ENCODE measurements around the gene NRXN3. TPM values are rescaled to one million over a fixed set of nuclear protein-coding genes. Genes with fewer than 3 reads are reported as not detected.

NRXN3 gene
- total and polyA plus RNA-seq, 2 experiments from 2014 or later: 1.0 to 1.8 TPM

DNA sequence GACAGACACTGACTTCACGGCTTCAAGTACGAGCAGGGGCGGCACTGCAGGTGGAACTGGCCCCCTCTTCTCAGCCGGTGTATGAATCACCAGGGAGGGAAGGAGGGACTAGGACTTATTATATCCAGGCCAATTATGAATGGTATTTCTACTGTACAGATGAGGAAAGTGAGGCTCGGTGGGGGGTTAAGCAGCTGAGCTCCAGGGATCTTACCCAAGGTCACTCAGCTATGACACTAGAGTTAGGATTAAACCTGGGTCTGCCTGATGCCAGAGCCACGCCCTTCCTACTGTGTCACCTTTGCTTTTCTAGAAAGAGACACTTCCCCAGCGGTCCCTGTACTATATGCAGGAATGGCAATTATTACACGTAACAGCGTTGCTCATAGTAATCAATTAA, 42.2 kb upstream of the NRXN3 start:
- no peaks in the 10 kb centered on the region for H3F3A ChIP-seq (replicated peaks; ENCODE audit: low read depth)
- H3K36me3 ChIP-seq (ENCODE audit: insufficient read depth): no peaks in the 10 kb centered on the region
- TF ChIP-seq NANOG (IDR thresholded peaks at IDR 0.05; ENCODE audit: borderline replicate concordance): no peak
- TF ChIP-seq, protein P1, sequence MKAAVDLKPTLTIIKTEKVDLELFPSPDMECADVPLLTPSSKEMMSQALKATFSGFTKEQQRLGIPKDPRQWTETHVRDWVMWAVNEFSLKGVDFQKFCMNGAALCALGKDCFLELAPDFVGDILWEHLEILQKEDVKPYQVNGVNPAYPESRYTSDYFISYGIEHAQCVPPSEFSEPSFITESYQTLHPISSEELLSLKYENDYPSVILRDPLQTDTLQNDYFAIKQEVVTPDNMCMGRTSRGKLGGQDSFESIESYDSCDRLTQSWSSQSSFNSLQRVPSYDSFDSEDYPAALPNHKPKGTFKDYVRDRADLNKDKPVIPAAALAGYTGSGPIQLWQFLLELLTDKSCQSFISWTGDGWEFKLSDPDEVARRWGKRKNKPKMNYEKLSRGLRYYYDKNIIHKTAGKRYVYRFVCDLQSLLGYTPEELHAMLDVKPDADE (IDR thresholded peaks at IDR 0.05): no peak
- TF ChIP-seq, protein P2, sequence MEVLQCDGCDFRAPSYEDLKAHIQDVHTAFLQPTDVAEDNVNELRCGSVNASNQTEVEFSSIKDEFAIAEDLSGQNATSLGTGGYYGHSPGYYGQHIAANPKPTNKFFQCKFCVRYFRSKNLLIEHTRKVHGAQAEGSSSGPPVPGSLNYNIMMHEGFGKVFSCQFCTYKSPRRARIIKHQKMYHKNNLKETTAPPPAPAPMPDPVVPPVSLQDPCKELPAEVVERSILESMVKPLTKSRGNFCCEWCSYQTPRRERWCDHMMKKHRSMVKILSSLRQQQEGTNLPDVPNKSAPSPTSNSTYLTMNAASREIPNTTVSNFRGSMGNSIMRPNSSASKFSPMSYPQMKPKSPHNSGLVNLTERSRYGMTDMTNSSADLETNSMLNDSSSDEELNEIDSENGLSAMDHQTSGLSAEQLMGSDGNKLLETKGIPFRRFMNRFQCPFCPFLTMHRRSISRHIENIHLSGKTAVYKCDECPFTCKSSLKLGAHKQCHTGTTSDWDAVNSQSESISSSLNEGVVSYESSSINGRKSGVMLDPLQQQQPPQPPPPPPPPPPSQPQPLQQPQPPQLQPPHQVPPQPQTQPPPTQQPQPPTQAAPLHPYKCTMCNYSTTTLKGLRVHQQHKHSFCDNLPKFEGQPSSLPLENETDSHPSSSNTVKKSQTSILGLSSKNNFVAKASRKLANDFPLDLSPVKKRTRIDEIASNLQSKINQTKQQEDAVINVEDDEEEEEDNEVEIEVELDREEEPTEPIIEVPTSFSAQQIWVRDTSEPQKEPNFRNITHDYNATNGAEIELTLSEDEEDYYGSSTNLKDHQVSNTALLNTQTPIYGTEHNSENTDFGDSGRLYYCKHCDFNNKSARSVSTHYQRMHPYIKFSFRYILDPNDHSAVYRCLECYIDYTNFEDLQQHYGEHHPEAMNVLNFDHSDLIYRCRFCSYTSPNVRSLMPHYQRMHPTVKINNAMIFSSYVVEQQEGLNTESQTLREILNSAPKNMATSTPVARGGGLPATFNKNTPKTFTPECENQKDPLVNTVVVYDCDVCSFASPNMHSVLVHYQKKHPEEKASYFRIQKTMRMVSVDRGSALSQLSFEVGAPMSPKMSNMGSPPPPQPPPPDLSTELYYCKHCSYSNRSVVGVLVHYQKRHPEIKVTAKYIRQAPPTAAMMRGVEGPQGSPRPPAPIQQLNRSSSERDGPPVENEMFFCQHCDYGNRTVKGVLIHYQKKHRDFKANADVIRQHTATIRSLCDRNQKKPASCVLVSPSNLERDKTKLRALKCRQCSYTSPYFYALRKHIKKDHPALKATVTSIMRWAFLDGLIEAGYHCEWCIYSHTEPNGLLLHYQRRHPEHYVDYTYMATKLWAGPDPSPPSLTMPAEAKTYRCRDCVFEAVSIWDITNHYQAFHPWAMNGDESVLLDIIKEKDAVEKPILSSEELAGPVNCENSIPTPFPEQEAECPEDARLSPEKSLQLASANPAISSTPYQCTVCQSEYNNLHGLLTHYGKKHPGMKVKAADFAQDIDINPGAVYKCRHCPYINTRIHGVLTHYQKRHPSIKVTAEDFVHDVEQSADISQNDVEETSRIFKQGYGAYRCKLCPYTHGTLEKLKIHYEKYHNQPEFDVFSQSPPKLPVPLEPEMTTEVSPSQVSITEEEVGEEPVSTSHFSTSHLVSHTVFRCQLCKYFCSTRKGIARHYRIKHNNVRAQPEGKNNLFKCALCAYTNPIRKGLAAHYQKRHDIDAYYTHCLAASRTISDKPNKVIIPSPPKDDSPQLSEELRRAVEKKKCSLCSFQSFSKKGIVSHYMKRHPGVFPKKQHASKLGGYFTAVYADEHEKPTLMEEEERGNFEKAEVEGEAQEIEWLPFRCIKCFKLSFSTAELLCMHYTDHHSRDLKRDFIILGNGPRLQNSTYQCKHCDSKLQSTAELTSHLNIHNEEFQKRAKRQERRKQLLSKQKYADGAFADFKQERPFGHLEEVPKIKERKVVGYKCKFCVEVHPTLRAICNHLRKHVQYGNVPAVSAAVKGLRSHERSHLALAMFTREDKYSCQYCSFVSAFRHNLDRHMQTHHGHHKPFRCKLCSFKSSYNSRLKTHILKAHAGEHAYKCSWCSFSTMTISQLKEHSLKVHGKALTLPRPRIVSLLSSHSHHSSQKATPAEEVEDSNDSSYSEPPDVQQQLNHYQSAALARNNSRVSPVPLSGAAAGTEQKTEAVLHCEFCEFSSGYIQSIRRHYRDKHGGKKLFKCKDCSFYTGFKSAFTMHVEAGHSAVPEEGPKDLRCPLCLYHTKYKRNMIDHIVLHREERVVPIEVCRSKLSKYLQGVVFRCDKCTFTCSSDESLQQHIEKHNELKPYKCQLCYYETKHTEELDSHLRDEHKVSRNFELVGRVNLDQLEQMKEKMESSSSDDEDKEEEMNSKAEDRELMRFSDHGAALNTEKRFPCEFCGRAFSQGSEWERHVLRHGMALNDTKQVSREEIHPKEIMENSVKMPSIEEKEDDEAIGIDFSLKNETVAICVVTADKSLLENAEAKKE (CRISPR knock-in tag; IDR thresholded peaks at IDR 0.05): no peak
- TF ChIP-seq EZH2phosphoT487 (IDR thresholded peaks at IDR 0.05; ENCODE audit: unreplicated experiment): no peak
- no peak for TF ChIP-seq CREB1 (CRISPR knock-in tag; IDR thresholded peaks at IDR 0.05; ENCODE audit: low read depth)
- TF ChIP-seq STAT1 (IDR thresholded peaks at IDR 0.05; ENCODE audit: unreplicated experiment): no peak
- no peak for TF ChIP-seq ZNF331 (CRISPR knock-in tag; IDR thresholded peaks at IDR 0.05; ENCODE audit: low read depth)
- TF ChIP-seq, protein P3, sequence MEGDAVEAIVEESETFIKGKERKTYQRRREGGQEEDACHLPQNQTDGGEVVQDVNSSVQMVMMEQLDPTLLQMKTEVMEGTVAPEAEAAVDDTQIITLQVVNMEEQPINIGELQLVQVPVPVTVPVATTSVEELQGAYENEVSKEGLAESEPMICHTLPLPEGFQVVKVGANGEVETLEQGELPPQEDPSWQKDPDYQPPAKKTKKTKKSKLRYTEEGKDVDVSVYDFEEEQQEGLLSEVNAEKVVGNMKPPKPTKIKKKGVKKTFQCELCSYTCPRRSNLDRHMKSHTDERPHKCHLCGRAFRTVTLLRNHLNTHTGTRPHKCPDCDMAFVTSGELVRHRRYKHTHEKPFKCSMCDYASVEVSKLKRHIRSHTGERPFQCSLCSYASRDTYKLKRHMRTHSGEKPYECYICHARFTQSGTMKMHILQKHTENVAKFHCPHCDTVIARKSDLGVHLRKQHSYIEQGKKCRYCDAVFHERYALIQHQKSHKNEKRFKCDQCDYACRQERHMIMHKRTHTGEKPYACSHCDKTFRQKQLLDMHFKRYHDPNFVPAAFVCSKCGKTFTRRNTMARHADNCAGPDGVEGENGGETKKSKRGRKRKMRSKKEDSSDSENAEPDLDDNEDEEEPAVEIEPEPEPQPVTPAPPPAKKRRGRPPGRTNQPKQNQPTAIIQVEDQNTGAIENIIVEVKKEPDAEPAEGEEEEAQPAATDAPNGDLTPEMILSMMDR (conservative IDR thresholded peaks at IDR 0.05; ENCODE audit: low read depth in 2 of 2): no peak
- TF ChIP-seq POLR2AphosphoS5 (IDR thresholded peaks at IDR 0.05; ENCODE audit: low read depth): no peak
- TF ChIP-seq EZH2 (IDR thresholded peaks at IDR 0.05; ENCODE audit: low read depth, unreplicated experiment): no peak
- TF ChIP-seq, protein P4, sequence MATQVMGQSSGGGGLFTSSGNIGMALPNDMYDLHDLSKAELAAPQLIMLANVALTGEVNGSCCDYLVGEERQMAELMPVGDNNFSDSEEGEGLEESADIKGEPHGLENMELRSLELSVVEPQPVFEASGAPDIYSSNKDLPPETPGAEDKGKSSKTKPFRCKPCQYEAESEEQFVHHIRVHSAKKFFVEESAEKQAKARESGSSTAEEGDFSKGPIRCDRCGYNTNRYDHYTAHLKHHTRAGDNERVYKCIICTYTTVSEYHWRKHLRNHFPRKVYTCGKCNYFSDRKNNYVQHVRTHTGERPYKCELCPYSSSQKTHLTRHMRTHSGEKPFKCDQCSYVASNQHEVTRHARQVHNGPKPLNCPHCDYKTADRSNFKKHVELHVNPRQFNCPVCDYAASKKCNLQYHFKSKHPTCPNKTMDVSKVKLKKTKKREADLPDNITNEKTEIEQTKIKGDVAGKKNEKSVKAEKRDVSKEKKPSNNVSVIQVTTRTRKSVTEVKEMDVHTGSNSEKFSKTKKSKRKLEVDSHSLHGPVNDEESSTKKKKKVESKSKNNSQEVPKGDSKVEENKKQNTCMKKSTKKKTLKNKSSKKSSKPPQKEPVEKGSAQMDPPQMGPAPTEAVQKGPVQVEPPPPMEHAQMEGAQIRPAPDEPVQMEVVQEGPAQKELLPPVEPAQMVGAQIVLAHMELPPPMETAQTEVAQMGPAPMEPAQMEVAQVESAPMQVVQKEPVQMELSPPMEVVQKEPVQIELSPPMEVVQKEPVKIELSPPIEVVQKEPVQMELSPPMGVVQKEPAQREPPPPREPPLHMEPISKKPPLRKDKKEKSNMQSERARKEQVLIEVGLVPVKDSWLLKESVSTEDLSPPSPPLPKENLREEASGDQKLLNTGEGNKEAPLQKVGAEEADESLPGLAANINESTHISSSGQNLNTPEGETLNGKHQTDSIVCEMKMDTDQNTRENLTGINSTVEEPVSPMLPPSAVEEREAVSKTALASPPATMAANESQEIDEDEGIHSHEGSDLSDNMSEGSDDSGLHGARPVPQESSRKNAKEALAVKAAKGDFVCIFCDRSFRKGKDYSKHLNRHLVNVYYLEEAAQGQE (IDR thresholded peaks at IDR 0.05; ENCODE audit: unreplicated experiment): no peak
- TF ChIP-seq ZNF114 (CRISPR knock-in tag; IDR thresholded peaks at IDR 0.05): no peak
- TF ChIP-seq JUNB (IDR thresholded peaks at IDR 0.05; ENCODE audit: unreplicated experiment): no peak
- no peaks in the 10 kb centered on the region; the same call in 2 of the 3 replicates for H3K36me3 Mint-ChIP-seq (ENCODE audit: low read depth)
- peaks cover 7% of the 10 kb centered on the region; the same call in 1 of the 2 replicates for H3K4me1 ChIP-seq (ENCODE audit: insufficient read depth)
- H2AFZ ChIP-seq: no peak overlapping the region
- no peak for DNase-seq (ENCODE audit: low spot score)
- no peak for ATAC-seq
- H3K27me3 Mint-ChIP-seq (ENCODE audit: insufficient read depth, low read depth, poor library complexity): peaks cover 2% of the 10 kb centered on the region
- no peak overlapping the region for H3K27ac ChIP-seq (ENCODE audit: low read depth)
- H3K27me3 ChIP-seq (ENCODE audit: insufficient read depth): no peaks in the 10 kb centered on the region
- peaks cover 18% of the 10 kb centered on the region for H3K4me1 Mint-ChIP-seq
- 0 out of 2 replicates have a peak, but pooled peaks cover 5% of the 10 kb centered on the region for H3K9me2 ChIP-seq (ENCODE audit: insufficient read depth)
- H3K4me3 Mint-ChIP-seq: no peak overlapping the region
- no peak overlapping the region for H3K4me2 ChIP-seq
- H4K20me1 ChIP-seq (replicated peaks; ENCODE audit: insufficient read depth): no peaks in the 10 kb centered on the region
- H3K79me2 ChIP-seq (replicated peaks; ENCODE audit: insufficient read depth): no peaks in the 10 kb centered on the region
- no peak overlapping the region for H3K4me3 ChIP-seq
- H3K9me3 Mint-ChIP-seq: peaks cover 3% of the 10 kb centered on the region; the same call in 1 of the 3 replicates
- no peak overlapping the region for H3K27ac Mint-ChIP-seq

Measured in GM23338 (cell line).